NCI-H1417 treated with DMSO at 0.1 percent for 48 hours (cell line): ENCODE data around the gene PDE8A.
"Not testable (repeated sequence)": the region's sequence is repeated elsewhere in the genome, so short reads cannot be mapped to it uniquely, and the experiment has no call there.

Experiments used
- DNase-seq: peaks from one replicate; lab custom pipeline; 2025; lab: John Stamatoyannopoulos, UW

Gene PDE8A

GRCh38 chr15:84991014-84991712 is 9.5 kb downstream of the PDE8A start:
- no peak for DNase-seq

GRCh38 chr15:84992157-84992944 is 10.7 kb downstream of the PDE8A start:
- DNase-seq, result no peak

GRCh38 chr15:84996055-84996454 is 14.4 kb downstream of the PDE8A start:
- DNase-seq, result no peak

GRCh38 chr15:84996714-84997113 is 15.1 kb downstream of the PDE8A start:
- not testable (repeated sequence) for DNase-seq

GRCh38 chr15:84997214-84997613 is 15.6 kb downstream of the PDE8A start:
- DNase-seq, result not testable (repeated sequence)

- DNase-seq, result no peak
Observed at GRCh38 chr15:85000189-85000864, 18.7 kb downstream of the PDE8A start.

- DNase-seq, result no peak
Observed at GRCh38 chr15:85000937-85001336, 19.3 kb downstream of the PDE8A start.

- no peak for DNase-seq
Observed at GRCh38 chr15:85002517-85002916, 20.9 kb downstream of the PDE8A start.

- no peak for DNase-seq
Observed at GRCh38 chr15:85003593-85004312, 22.1 kb downstream of the PDE8A start.

GRCh38 chr15:85004550-85004949 is 22.9 kb downstream of the PDE8A start:
- no peak for DNase-seq

- DNase-seq, result no peak
Observed at GRCh38 chr15:85005319-85005718, 23.7 kb downstream of the PDE8A start.

- DNase-seq, result no peak
Observed at GRCh38 chr15:85005746-85006145, 24.1 kb downstream of the PDE8A start.

- no peak for DNase-seq
Observed at GRCh38 chr15:85006201-85006600, 24.5 kb downstream of the PDE8A start.

- DNase-seq, result no peak
Observed at GRCh38 chr15:85006655-85007054, 25.0 kb downstream of the PDE8A start.

GRCh38 chr15:85007137-85007536 is 25.5 kb downstream of the PDE8A start:
- no peak for DNase-seq

GRCh38 chr15:85007741-85008397 is 26.2 kb downstream of the PDE8A start:
- no peak for DNase-seq

GRCh38 chr15:85008474-85009260 is 27.0 kb downstream of the PDE8A start:
- DNase-seq, result no peak

- no peak for DNase-seq
Observed at GRCh38 chr15:85009435-85009834, 27.8 kb downstream of the PDE8A start.

- peak; percentile 82 for DNase-seq
Observed at GRCh38 chr15:85010071-85010385, 28.4 kb downstream of the PDE8A start.

- peak; percentile 82 for DNase-seq
Observed at GRCh38 chr15:85010386-85011159, 28.9 kb downstream of the PDE8A start.
